H1 (cell line): ENCODE results near the gene EEF1AKMT1. TPM values are rescaled to one million over a fixed set of nuclear protein-coding genes. Genes with fewer than 3 reads are reported as not detected.

Experiments used
- ASH2L ChIP-seq: fragments of 200-600, 300-600 bp; sonication (generic); IDR thresholded peaks from one replicate; pipeline ENCODE4 v1.7.1; 2017; ENCODE audit warnings: low read length
- ATF3 ChIP-seq: IDR thresholded peaks from 2 replicates; pipeline ENCODE4 v1.6.1; 2011; ENCODE audit warnings: low read depth, mild to moderate bottlenecking, low read length; ENCODE audit not compliant: insufficient read depth
- GABPA ChIP-seq: IDR thresholded peaks from 2 replicates; pipeline ENCODE4 v1.6.1; 2011; ENCODE audit warnings: mild to moderate bottlenecking, low read length, moderate library complexity, borderline replicate concordance; ENCODE audit not compliant: insufficient read depth
- MAX ChIP-seq: IDR thresholded peaks from 2 replicates; pipeline ENCODE4 v1.6.1; 2012; ENCODE audit warnings: inconsistent platforms
- RBBP5 ChIP-seq: IDR thresholded peaks from 2 replicates; pipeline ENCODE4 v1.7.1; 2012; ENCODE audit warnings: low read depth, mild to moderate bottlenecking, inconsistent platforms, low read length, moderate library complexity, borderline replicate concordance
- SP4 ChIP-seq: IDR thresholded peaks from 2 replicates; pipeline ENCODE4 v1.6.1; 2012; ENCODE audit warnings: low read length, inconsistent platforms
- polyA plus RNA-seq, 7 experiments: library from polyadenylated mRNA; depleted of rRNA in 3 of 7; stranded (reverse) in 5 of 7; unstranded in 2 of 7; fragments of >200 nt in 5 of 7; fragments of 200-250 nt in 2 of 7; gene quantifications; 1 replicate in 5 of 7; 2 replicates in 1 of 7; 4 replicates in 1 of 7; pipeline versions ENCODE4 v1.2.1 to v1.2.3, GENCODE V29; 2011 to 2013; ENCODE audit warnings: missing spikeins in 2 of 7, mixed read lengths in 2 of 7
- total RNA-seq: library from RNA; stranded (reverse); fragmentation: NEBNext Ultra II Directional; extraction: Animal tissue kit (Norgen Biotek cat#: 25700); gene quantifications from 2 replicates; pipeline ENCODE4 v1.2.1, GENCODE V29; 2021

EEF1AKMT1 gene
- total and polyA plus RNA-seq, 2 of the 8 experiments (the other 6 are each of a cell fraction or from before 2014, with no cell fraction given): 3.1 to 4.1 TPM

- TF ChIP-seq MAX (no peak), RBBP5 (no peak), ASH2L (no peak), ATF3 (no peak), SP4 (no peak), GABPA (no peak)
Measured at GRCh38 chr13:20709369-20709768, 64.4 kb downstream of the EEF1AKMT1 start (continued).
